Measurements from ENCODE around the gene RFX4. TPM values are rescaled to one million over a fixed set of nuclear protein-coding genes. Genes with fewer than 3 reads are reported as not detected.
A peak's percentile ranks its signal among the peaks of the same experiment; 100 is the strongest.

Gene RFX4
- total RNA-seq, 1 donor from 2014 or later, result 53.8 TPM

GRCh38 chr12:106643000-106643399, 60.2 kb downstream of the RFX4 start:
- Mint-ChIP-seq H3K36me3 (ENCODE audit: low read depth) (no peaks in the 10 kb centered on the region), H3K4me1 (peaks cover 47% of the 10 kb centered on the region), H3K27ac (ENCODE audit: unreplicated experiment) (peak overlapping the region; percentile 96), H3K9me3 (no peaks in the 10 kb centered on the region), H3K27me3 (ENCODE audit: low read depth) (no peaks in the 10 kb centered on the region), H3K4me3 (peak overlapping the region; percentile 52)
- DNase-seq (ENCODE audit: low read depth, low spot score), result peak; percentile 19
- TF ChIP-seq CTCF (conservative IDR thresholded peaks at IDR 0.05), result no peak

DNA sequence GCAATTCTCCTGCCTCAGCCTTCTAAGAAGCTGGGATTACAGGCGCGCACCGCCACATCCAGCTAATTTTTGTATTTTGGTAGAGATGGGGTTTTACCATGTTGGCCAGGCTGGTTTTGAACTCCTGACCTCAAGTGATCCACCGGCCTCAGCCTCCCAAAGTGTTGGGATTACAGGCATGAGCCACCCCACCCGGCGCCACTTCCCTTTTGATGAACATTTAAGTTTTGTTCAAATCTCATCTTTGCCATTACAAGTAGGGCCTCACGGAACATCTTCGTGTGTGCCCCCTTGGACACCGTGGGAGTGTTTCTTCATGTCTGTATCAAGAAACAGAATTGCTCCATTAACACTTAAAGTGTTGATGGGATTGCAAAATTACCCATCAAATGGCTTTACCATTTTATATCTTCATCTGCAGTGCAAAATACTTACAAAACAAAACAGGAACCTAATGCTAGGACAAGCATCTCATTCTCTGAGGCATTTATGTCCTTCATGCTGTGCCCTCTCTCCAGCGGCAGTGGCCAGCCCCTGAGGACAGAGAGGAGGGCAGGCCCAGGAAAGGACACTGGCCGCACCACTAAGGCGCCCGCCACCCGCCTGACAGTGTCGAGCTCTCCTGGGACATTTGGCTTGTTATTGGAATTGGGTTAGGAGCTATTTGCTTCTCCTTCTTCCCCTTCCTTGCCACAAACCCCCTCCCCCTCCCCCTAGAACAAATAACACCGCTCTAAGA, 61.7 kb downstream of the RFX4 start:
- peak overlapping the region; percentile 66 for H3K4me3 Mint-ChIP-seq
- H3K36me3 Mint-ChIP-seq (ENCODE audit: low read depth), result no peaks in the 10 kb centered on the region
- peak; percentile 11 for DNase-seq (ENCODE audit: low read depth, low spot score)
- no peaks in the 10 kb centered on the region for H3K9me3 Mint-ChIP-seq
- H3K27me3 Mint-ChIP-seq (ENCODE audit: low read depth), result no peaks in the 10 kb centered on the region
- peaks cover 53% of the 10 kb centered on the region for H3K4me1 Mint-ChIP-seq
- no peak for TF ChIP-seq CTCF (conservative IDR thresholded peaks at IDR 0.05)
- peak overlapping the region; percentile 70 for H3K27ac Mint-ChIP-seq (ENCODE audit: unreplicated experiment)

DNA sequence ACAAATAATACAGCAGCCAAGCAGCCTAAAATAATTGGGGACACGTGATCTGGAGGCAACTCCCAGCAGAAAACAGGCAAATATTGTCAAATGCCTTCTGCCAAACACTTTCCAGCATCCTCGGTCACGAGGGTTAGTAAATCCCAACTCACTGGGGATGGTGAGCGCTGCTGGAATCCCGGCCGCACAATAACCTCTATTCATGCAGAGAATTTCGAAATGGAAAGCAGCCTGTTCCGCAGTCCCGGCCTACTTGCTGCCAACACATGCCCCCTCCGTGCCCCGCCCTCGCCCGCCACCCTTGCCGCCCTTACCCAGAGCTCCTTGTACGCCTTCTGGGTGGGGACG, 62.2 kb downstream of the RFX4 start:
- no peak for TF ChIP-seq CTCF (conservative IDR thresholded peaks at IDR 0.05)
- peak; percentile 29 for DNase-seq (ENCODE audit: low read depth, low spot score)
- Mint-ChIP-seq H3K4me3 (peak overlapping the region; percentile 66), H3K27me3 (ENCODE audit: low read depth) (no peaks in the 10 kb centered on the region), H3K27ac (ENCODE audit: unreplicated experiment) (peak overlapping the region; percentile 70), H3K36me3 (ENCODE audit: low read depth) (no peaks in the 10 kb centered on the region), H3K4me1 (peaks cover 52% of the 10 kb centered on the region), H3K9me3 (no peaks in the 10 kb centered on the region)

- TF ChIP-seq CTCF (conservative IDR thresholded peaks at IDR 0.05), result no peak
- Mint-ChIP-seq H3K4me3 (no peak overlapping the region), H3K27ac (ENCODE audit: unreplicated experiment) (peak overlapping the region; percentile 70), H3K9me3 (no peaks in the 10 kb centered on the region), H3K36me3 (ENCODE audit: low read depth) (no peaks in the 10 kb centered on the region), H3K4me1 (peaks cover 50% of the 10 kb centered on the region), H3K27me3 (ENCODE audit: low read depth) (no peaks in the 10 kb centered on the region)
- DNase-seq (ENCODE audit: low read depth, low spot score), result no peak
Measured at GRCh38 chr12:106645465-106646330, 62.9 kb downstream of the RFX4 start.

DNA sequence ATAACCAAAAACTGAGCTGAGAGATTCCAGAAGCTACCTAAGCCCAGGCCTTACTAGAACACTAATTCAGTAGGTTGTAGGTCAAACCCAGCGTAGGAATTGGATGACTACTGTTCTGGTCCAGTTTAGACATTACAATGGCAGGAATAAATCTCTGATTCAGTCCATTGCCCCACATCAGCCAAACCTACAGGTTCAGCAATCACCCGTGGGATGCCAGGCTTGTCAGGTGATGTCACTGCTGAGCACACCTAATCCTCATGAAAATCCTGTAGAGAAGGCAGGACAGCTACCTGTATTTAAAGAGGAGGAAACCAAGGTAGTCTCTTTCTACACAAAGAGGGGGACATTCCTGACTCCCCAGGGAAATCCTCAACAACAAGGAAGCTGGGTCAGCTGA, 63.7 kb downstream of the RFX4 start:
- Mint-ChIP-seq H3K9me3 (no peaks in the 10 kb centered on the region), H3K27ac (ENCODE audit: unreplicated experiment) (no peak overlapping the region), H3K4me3 (no peak overlapping the region), H3K27me3 (ENCODE audit: low read depth) (no peaks in the 10 kb centered on the region), H3K4me1 (peaks cover 57% of the 10 kb centered on the region), H3K36me3 (ENCODE audit: low read depth) (no peaks in the 10 kb centered on the region)
- no peak for DNase-seq (ENCODE audit: low read depth, low spot score)
- no peak for TF ChIP-seq CTCF (conservative IDR thresholded peaks at IDR 0.05)
